HUES6 (cell line): Measurements from ENCODE around the gene PDE4A.

ENCODE experiments used
- H3K27ac ChIP-seq: 2 replicates; pipeline ENCODE4 v1.7.0; 2013; ENCODE audit warnings: low read depth, mild to moderate bottlenecking, low read length, inconsistent platforms
- H3K27me3 ChIP-seq: 2 replicates; pipeline ENCODE4 v1.6.1; 2013; ENCODE audit warnings: low read length; ENCODE audit not compliant: control insufficient read depth, insufficient read depth
- H3K36me3 ChIP-seq: 2 replicates; pipeline ENCODE4 v1.6.1; 2013; ENCODE audit warnings: low read length; ENCODE audit not compliant: control insufficient read depth, insufficient read depth
- H3K4me1 ChIP-seq: 2 replicates; pipeline ENCODE4 v1.6.1; 2013; ENCODE audit warnings: low read length; ENCODE audit not compliant: control insufficient read depth, insufficient read depth
- H3K4me3 ChIP-seq: 2 replicates; pipeline ENCODE4 v1.5.1; 2013; ENCODE audit warnings: low read depth, low read length
- H3K9ac ChIP-seq: one replicate; pipeline ENCODE4 v1.6.1; 2013; ENCODE audit warnings: mild to moderate bottlenecking, low read length
- H3K9me3 ChIP-seq: 2 replicates; pipeline ENCODE4 v1.6.1; 2013; ENCODE audit warnings: low read depth, low read length; ENCODE audit not compliant: control insufficient read depth, insufficient read depth

The PDE4A gene

GRCh38 chr19:10431254-10431942, 11.1 kb downstream of the PDE4A start:
- Histone ChIP-seq H3K27me3 (peaks cover 67% of the 10 kb centered on the region), H3K9me3 (no peaks in the 10 kb centered on the region), H3K9ac (peak overlapping the region; percentile 26), H3K27ac (no peak overlapping the region), H3K4me1 (peaks cover 17% of the 10 kb centered on the region), H3K36me3 (no peaks in the 10 kb centered on the region), H3K4me3 (peak overlapping the region; percentile 67)

- no peaks in the 10 kb centered on the region for H3K36me3 ChIP-seq
- peaks cover 17% of the 10 kb centered on the region for H3K4me1 ChIP-seq
- no peak overlapping the region for H3K27ac ChIP-seq
- no peaks in the 10 kb centered on the region for H3K9me3 ChIP-seq
- H3K27me3 ChIP-seq: peaks cover 60% of the 10 kb centered on the region
- no peak overlapping the region for H3K9ac ChIP-seq
- peak overlapping the region; percentile 46 for H3K4me3 ChIP-seq
These were observed 11.8 kb downstream of the PDE4A start for GRCh38 chr19:10431943-10432735.

GRCh38 chr19:10432736-10433130, 12.4 kb downstream of the PDE4A start:
- peaks cover 17% of the 10 kb centered on the region for H3K4me1 ChIP-seq
- H3K27me3 ChIP-seq: peaks cover 54% of the 10 kb centered on the region
- H3K9ac ChIP-seq: no peak overlapping the region
- H3K4me3 ChIP-seq: peak overlapping the region; percentile 46
- no peaks in the 10 kb centered on the region for H3K9me3 ChIP-seq
- no peaks in the 10 kb centered on the region for H3K36me3 ChIP-seq
- no peak overlapping the region for H3K27ac ChIP-seq

- Histone ChIP-seq H3K9ac (no peak overlapping the region), H3K27me3 (peaks cover 50% of the 10 kb centered on the region), H3K9me3 (no peaks in the 10 kb centered on the region), H3K27ac (no peak overlapping the region), H3K4me1 (peaks cover 17% of the 10 kb centered on the region), H3K36me3 (no peaks in the 10 kb centered on the region), H3K4me3 (no peak overlapping the region)
These were observed 12.8 kb downstream of the PDE4A start for GRCh38 chr19:10433131-10433536.

GRCh38 chr19:10439588-10439987, 19.2 kb downstream of the PDE4A start:
- Histone ChIP-seq H3K36me3 (no peaks in the 10 kb centered on the region), H3K4me1 (no peaks in the 10 kb centered on the region), H3K27ac (no peak overlapping the region), H3K9me3 (no peaks in the 10 kb centered on the region), H3K4me3 (no peak overlapping the region), H3K27me3 (no peaks in the 10 kb centered on the region), H3K9ac (no peak overlapping the region)

- Histone ChIP-seq H3K36me3 (no peaks in the 10 kb centered on the region), H3K9ac (no peak overlapping the region), H3K27ac (no peak overlapping the region), H3K27me3 (no peaks in the 10 kb centered on the region), H3K4me3 (no peak overlapping the region), H3K9me3 (no peaks in the 10 kb centered on the region), H3K4me1 (no peaks in the 10 kb centered on the region)
These were observed 22.4 kb downstream of the PDE4A start for GRCh38 chr19:10442698-10443097.

GRCh38 chr19:10449037-10449436, 28.7 kb downstream of the PDE4A start:
- Histone ChIP-seq H3K27ac (no peak overlapping the region), H3K4me1 (peaks cover 4% of the 10 kb centered on the region; the same call in 1 of the 2 replicates), H3K9ac (no peak overlapping the region), H3K36me3 (no peaks in the 10 kb centered on the region), H3K27me3 (no peaks in the 10 kb centered on the region), H3K9me3 (no peaks in the 10 kb centered on the region), H3K4me3 (no peak overlapping the region)

- H3K4me1 ChIP-seq: peaks cover 4% of the 10 kb centered on the region; the same call in 1 of the 2 replicates
- no peaks in the 10 kb centered on the region for H3K27me3 ChIP-seq
- no peaks in the 10 kb centered on the region for H3K36me3 ChIP-seq
- no peak overlapping the region for H3K27ac ChIP-seq
- H3K4me3 ChIP-seq: no peak overlapping the region
- no peak overlapping the region for H3K9ac ChIP-seq
- H3K9me3 ChIP-seq: no peaks in the 10 kb centered on the region
These were observed 30.0 kb downstream of the PDE4A start for GRCh38 chr19:10450191-10450852.

- Histone ChIP-seq H3K4me3 (no peak overlapping the region), H3K36me3 (no peaks in the 10 kb centered on the region)
These were observed 30.7 kb downstream of the PDE4A start for GRCh38 chr19:10450853-10451609.

GRCh38 chr19:10452726-10453618, 32.6 kb downstream of the PDE4A start:
- peaks cover 4% of the 10 kb centered on the region; the same call in 1 of the 2 replicates for H3K4me1 ChIP-seq
- no peak overlapping the region for H3K27ac ChIP-seq
- no peak overlapping the region for H3K9ac ChIP-seq
- no peaks in the 10 kb centered on the region for H3K9me3 ChIP-seq
- H3K27me3 ChIP-seq: no peaks in the 10 kb centered on the region
- H3K36me3 ChIP-seq: no peaks in the 10 kb centered on the region
- H3K4me3 ChIP-seq: no peak overlapping the region

More at GRCh38 chr19:10450853-10451609, 30.7 kb downstream of the PDE4A start:
- Histone ChIP-seq H3K27ac (no peak overlapping the region), H3K9me3 (no peaks in the 10 kb centered on the region), H3K4me1 (peaks cover 4% of the 10 kb centered on the region; the same call in 1 of the 2 replicates), H3K9ac (no peak overlapping the region), H3K27me3 (no peaks in the 10 kb centered on the region)
